AG09309 (cell line): ENCODE measurements around the gene SPATA9.
"Not testable (repeated sequence)": the region's sequence is repeated elsewhere in the genome, so short reads cannot be mapped to it uniquely, and the experiment has no call there.

ENCODE experiments used
- DNase-seq: peaks from one replicate; pipeline ENCODE4 v3.0.0-alpha.2; 2010; ENCODE audit warnings: low read depth
- H3K4me3 ChIP-seq: 2 replicates; pipeline ENCODE4 v1.5.1; 2011; ENCODE audit warnings: mild to moderate bottlenecking, low read depth, low read length, moderate library complexity; ENCODE audit not compliant: control insufficient read depth
- TF ChIP-seq, protein P1 (sequence below): IDR thresholded peaks from 2 replicates; pipeline ENCODE4 v1.5.1; 2011; ENCODE audit warnings: mild to moderate bottlenecking, low read depth, low read length, inconsistent platforms; ENCODE audit not compliant: insufficient read depth, control insufficient read depth; ENCODE audit errors: missing control alignments

The SPATA9 gene

DNA sequence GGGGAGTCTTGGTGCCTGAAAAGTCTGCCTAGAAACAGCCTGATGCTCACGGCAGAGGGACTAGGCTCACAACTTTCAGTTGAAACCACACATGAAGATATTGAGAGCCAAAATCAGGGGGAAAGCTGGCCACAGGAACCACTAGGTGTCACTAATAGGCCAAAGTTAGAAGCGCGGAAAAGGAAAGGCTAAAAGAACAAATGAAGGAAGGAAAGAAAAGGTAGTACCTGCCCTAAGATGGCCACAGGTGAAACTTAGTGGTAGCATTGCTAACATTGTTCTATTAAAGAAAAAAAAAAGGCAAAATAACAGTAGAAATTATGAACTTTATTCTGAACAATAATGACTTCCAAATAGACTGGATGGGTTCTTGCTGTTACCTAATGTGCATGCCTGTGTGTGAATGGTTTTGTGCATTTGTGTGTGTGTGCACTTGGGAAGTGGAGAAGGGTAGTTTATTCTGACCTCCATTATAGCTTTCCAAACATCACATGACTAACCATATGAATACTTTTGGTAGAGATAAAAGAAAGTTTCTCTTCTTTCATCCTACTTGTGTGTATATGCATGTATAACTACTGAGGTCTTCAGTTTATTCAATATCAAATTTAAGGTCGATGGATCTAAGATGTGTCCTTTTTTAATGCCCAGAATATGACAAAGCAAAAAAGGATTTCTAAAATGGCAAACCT, 38.3 kb downstream of the SPATA9 start:
- no peak overlapping the region for H3K4me3 ChIP-seq
- no peak for DNase-seq
- TF ChIP-seq, protein P1, sequence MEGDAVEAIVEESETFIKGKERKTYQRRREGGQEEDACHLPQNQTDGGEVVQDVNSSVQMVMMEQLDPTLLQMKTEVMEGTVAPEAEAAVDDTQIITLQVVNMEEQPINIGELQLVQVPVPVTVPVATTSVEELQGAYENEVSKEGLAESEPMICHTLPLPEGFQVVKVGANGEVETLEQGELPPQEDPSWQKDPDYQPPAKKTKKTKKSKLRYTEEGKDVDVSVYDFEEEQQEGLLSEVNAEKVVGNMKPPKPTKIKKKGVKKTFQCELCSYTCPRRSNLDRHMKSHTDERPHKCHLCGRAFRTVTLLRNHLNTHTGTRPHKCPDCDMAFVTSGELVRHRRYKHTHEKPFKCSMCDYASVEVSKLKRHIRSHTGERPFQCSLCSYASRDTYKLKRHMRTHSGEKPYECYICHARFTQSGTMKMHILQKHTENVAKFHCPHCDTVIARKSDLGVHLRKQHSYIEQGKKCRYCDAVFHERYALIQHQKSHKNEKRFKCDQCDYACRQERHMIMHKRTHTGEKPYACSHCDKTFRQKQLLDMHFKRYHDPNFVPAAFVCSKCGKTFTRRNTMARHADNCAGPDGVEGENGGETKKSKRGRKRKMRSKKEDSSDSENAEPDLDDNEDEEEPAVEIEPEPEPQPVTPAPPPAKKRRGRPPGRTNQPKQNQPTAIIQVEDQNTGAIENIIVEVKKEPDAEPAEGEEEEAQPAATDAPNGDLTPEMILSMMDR: peak; percentile 76

DNA sequence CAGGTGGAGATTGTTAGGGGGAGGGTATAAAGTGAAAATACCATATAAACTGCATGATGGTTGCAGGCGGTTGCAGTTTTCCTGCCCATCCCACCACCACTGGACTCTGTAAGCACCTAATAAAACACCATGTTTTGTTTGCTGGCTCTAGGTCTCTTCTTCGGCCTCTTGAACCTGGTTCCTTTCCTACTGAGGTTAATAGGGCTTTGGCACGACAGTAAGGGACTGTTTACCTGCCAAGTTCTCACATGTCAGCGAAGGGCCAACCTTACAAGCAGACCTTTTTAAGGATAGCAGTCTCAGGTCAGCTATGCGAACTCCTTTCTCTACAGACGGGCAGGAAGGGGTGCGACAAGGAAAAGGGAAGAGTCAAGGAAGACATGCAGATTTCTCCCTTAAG, 39.6 kb downstream of the SPATA9 start:
- TF ChIP-seq, protein P1: no peak
- no peak overlapping the region for H3K4me3 ChIP-seq
- DNase-seq: no peak

DNA sequence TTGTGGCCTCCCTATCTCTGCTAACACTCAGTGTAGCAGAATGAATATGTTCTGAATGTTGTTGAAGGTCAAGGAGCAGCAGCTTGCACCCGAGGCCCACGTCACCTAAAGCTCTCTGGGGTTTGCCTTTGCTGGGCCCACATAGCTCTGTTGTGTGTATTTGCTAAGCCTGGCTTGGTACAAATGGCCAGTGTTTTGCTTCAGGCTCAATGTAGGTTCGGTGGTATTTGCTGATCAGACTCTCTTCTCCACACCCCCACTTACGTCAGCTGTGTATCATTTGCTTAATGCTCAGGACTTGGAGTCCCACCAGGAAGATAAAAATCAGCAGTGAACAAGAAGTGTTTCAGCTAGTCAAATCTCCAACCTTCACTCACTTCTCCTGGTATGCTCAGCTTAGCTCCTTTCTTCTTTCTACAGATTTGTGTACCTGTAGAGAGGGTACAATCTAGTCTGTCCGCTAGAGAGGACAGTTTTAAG, 41.0 kb downstream of the SPATA9 start:
- no peak overlapping the region for H3K4me3 ChIP-seq
- no peak for DNase-seq
- TF ChIP-seq, protein P1: no peak

DNA sequence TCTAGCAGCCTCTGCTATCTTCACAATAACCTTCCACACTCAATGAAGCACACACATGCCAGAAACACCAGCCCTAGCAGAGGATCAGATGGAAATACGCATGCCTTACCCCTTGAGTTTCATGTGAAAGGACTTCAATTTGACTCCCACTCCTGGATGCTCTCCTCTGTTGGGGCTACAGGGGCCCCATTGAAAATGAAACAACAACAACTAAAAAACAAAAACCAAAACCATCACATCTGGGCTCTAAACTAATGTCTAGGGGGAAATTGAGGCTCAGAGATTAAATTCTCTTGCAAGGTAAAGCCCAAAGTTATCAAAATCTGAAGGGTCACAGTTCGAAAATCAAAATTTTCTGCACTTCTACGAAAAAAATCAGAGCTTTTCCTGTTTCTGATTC, 44.2 kb downstream of the SPATA9 start:
- TF ChIP-seq, protein P1: no peak
- DNase-seq: no peak
- no peak overlapping the region for H3K4me3 ChIP-seq

DNA sequence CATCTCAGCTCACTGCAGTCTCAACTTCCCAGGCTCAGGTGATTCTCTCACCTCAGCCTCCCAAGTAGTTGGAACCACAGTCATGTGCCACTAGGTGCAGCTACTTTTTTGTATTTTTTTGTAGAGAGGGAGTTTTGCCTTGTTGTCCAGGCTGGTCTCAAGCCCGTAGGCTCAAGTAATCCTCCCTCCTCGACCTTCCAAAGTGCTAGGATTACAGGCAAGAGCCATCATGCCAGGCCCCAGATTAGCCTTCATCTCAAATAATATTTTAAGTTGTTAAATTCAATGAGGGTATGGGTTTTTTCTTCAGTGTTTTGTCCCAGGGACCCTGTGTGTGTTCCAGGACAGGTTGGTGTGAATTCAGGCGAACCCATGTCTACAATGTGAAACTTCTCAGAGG, 48.7 kb downstream of the SPATA9 start:
- no peak overlapping the region for H3K4me3 ChIP-seq
- TF ChIP-seq, protein P1: no peak
- DNase-seq: no peak

DNA sequence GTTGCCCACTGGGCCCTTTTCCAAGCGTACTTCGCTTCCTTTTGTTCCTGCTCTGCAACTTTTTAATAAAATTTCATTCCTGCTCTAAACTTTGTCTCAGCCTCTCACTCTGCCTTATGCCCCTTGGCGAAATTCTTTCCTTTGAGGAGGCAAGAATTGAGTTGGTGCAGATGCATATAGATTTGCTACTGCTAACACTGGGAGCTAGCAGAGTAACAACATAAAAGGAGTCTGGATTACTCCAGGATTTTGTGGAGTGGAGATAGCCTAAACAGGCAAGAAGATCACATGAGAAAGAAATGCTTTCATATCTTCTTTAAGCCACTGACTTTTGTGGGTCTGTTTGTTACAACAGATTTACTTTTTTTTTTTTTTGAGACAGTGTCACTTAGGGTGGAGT, 49.1 kb downstream of the SPATA9 start:
- no peak for DNase-seq
- TF ChIP-seq, protein P1: no peak
- no peak overlapping the region for H3K4me3 ChIP-seq

DNA sequence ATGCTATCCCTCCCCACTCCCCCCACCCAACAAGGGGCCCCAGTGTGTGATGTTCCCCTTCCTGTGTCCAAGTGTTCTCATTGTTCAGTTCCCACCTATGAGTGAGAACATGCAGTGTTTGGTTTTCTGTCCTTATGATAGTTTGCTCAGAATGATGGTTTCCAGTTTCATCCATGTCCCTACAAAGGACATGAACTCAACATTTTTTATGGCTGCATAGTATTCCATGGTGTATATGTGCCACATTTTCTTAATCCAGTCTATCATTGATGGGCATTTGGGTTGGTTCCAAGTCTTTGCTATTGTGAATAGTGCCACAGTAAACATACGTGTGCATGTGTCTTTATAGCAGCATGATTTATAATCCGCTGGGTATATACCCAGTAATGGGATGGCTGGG, 49.8 kb downstream of the SPATA9 start:
- DNase-seq: not testable (repeated sequence)

More for the DNA sequence above, 49.8 kb downstream of the SPATA9 start:
- H3K4me3 ChIP-seq: not testable (repeated sequence)
